BJ (cell line): ENCODE measurements around the gene CPNE8. TPM values are rescaled to one million over a fixed set of nuclear protein-coding genes. Genes with fewer than 3 reads are reported as not detected.

Experiments
- CTCF ChIA-PET: fragments of 350-600 bp; formaldehyde crosslinking; extraction: SDS; loops from one replicate; lab custom pipeline; 2021; ENCODE audit warnings: antibody characterized with exemption, inconsistent platforms; lab: Yijun Ruan, JAX
- POLR2A ChIA-PET: fragments of 300-600 bp; sonication (Branson Sonifier 250); formaldehyde crosslinking; extraction: SDS; loops from one replicate; lab custom pipeline; 2021; ENCODE audit warnings: antibody characterized with exemption; lab: Charles Lee
- DNase-seq: peaks from one replicate; pipeline ENCODE4 v3.0.0-alpha.2; 2011; ENCODE audit warnings: low read depth
- H3K27me3 ChIP-seq: 2 replicates; pipeline ENCODE4 v1.6.0; 2011; ENCODE audit warnings: low read length; ENCODE audit not compliant: control insufficient read depth, insufficient read depth
- H3K36me3 ChIP-seq: 2 replicates; pipeline ENCODE4 v1.5.1; 2011; ENCODE audit warnings: low read length; ENCODE audit not compliant: control insufficient read depth, insufficient read depth
- H3K4me3 ChIP-seq: 2 replicates; pipeline ENCODE4 v1.5.1; 2011; ENCODE audit warnings: low read depth, mild to moderate bottlenecking, control low read depth, low read length
- polyA plus RNA-seq: library from polyadenylated mRNA; depleted of rRNA; stranded (reverse); fragments of >200 nt; gene quantifications from 2 replicates; pipeline ENCODE4 v1.2.3, GENCODE V29; 2011
- TF ChIP-seq, protein P1 (sequence below): IDR thresholded peaks from 2 replicates; pipeline ENCODE4 v1.5.1; 2011; ENCODE audit warnings: low read depth, mild to moderate bottlenecking, control low read depth, inconsistent platforms, low read length, moderate library complexity; ENCODE audit not compliant: insufficient read depth

CPNE8 gene
- polyA plus RNA-seq, 1 experiment, result 0.47 TPM

DNA sequence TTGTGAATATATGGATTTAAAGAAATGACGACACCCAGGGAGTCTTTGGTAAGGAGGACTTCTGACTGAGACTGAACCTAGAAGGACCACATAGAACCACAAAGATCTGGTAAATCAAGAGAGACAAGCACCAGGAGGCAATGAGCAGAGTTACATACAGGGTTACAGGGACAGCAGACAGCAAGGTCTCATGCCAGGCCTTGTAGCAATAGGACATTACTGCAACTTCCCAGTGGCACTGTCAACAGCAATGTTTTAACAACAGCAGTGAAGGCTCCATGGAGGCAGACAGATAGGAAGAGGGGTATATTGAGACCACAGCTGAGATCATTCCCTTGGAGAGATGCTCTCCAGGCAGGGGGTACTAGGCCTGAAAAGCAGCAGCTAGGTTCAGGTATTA lies 18.5 kb downstream of the CPNE8 start:
- H3K36me3 ChIP-seq, result no peaks in the 10 kb centered on the region
- DNase-seq, result no peak
- POLR2A ChIA-PET, result no interaction called here
- TF ChIP-seq, protein P1, sequence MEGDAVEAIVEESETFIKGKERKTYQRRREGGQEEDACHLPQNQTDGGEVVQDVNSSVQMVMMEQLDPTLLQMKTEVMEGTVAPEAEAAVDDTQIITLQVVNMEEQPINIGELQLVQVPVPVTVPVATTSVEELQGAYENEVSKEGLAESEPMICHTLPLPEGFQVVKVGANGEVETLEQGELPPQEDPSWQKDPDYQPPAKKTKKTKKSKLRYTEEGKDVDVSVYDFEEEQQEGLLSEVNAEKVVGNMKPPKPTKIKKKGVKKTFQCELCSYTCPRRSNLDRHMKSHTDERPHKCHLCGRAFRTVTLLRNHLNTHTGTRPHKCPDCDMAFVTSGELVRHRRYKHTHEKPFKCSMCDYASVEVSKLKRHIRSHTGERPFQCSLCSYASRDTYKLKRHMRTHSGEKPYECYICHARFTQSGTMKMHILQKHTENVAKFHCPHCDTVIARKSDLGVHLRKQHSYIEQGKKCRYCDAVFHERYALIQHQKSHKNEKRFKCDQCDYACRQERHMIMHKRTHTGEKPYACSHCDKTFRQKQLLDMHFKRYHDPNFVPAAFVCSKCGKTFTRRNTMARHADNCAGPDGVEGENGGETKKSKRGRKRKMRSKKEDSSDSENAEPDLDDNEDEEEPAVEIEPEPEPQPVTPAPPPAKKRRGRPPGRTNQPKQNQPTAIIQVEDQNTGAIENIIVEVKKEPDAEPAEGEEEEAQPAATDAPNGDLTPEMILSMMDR, result no peak
- CTCF ChIA-PET, result interaction anchor here (1.4 kb wide), 1 partner anchor 21 kb away, joined by 3 read pairs; no protein-coding TSS in a partner anchor
- H3K4me3 ChIP-seq, result no peak overlapping the region
- H3K27me3 ChIP-seq, result no peaks in the 10 kb centered on the region

DNA sequence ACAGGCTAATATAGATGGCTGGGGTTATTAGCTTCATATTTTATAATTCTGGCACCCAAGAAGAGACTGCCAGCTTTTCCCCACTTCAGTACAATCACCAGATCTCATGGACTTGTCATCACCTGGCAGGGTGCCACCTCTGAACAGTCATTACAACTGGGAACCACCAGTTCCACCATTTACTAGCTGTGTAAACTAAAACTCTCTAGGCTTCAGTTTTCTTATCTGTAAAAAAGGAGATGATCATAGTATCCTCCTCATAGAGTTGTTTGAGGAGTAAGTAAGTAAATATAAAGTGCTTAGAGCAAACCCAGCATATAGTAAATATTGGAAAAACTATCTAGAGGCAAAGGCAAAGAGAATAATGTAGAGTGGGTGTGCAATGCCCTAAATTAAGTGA lies 19.3 kb downstream of the CPNE8 start:
- ChIA-PET CTCF (no interaction called here), POLR2A (no interaction called here)
- TF ChIP-seq, protein P1, result no peak
- no peak for DNase-seq
- no peaks in the 10 kb centered on the region for H3K36me3 ChIP-seq
- H3K27me3 ChIP-seq, result no peaks in the 10 kb centered on the region
- H3K4me3 ChIP-seq, result no peak overlapping the region

DNA sequence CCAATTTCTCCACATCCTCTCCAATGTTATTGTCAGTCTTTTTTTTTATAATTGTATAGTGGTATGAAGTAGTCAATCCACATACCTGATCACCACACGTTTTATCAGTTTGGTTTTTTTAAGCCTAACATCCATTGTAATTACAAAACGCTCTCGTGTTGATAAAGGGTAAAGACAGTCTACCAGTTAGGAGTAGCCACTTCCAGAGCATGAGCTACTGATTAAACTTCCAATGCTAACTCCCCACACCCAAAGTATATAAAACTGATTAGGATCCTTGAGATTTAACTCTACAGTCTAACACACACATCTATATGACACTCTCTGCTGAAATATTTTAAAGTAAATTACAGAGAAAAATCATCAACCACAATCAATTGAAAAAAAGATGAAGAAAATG lies 20.7 kb downstream of the CPNE8 start:
- Histone ChIP-seq H3K27me3 (no peaks in the 10 kb centered on the region), H3K4me3 (no peak overlapping the region), H3K36me3 (no peaks in the 10 kb centered on the region)
- CTCF ChIA-PET, result no interaction called here
- POLR2A ChIA-PET, result no interaction called here
- TF ChIP-seq, protein P1, result no peak
- no peak for DNase-seq

DNA sequence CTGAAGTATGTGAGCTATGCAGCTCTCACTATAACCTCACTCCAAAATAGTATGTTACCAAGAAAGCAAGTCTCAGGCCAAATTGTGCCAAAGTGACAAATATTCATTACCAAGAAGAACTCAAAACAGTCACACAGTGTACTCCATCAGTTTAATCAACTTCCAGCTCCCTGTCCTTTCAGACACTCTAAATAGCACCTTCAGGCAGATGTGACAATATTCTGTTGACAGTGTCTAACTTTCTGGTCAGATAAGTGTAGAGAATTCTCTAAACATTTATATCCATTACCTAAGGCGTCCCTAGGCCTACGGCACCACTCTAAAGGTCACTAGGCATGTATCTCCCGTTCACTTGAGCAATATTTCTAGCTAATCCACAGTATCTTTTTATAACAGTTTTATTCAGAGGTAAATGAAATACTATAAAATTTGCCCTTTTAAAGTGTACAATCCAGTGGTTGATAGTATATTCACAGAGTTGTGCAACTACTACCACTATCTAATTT lies 21.7 kb downstream of the CPNE8 start:
- TF ChIP-seq, protein P1, result no peak
- no peak for DNase-seq
- CTCF ChIA-PET, result no interaction called here
- Histone ChIP-seq H3K4me3 (no peak overlapping the region), H3K36me3 (no peaks in the 10 kb centered on the region), H3K27me3 (no peaks in the 10 kb centered on the region)
- POLR2A ChIA-PET, result no interaction called here

DNA sequence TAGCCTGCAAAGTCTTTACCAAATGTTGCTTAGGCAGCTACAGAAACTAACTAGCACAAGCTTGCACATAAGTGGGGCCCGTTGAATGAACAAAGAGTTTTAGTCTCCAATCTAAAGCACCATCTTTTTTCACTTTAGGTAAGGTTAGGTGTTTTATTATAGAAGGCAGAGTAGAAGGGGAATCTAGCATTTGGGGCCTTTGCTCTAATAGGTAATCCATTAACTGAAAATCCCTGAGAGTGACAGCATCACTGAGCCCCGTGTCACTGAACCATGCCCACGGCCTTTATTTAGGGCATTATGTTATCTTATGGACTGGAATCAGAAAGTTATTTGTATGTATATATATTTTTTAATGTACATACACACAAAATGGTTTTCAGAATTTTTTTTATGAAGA lies 25.1 kb downstream of the CPNE8 start:
- ChIA-PET POLR2A (no interaction called here), CTCF (no interaction called here)
- TF ChIP-seq, protein P1, result no peak
- no peaks in the 10 kb centered on the region for H3K27me3 ChIP-seq
- no peaks in the 10 kb centered on the region for H3K36me3 ChIP-seq
- no peak overlapping the region for H3K4me3 ChIP-seq
- DNase-seq, result no peak
